HG03521 (cell line): ENCODE measurements around the gene ZNF710.
"Not testable (repeated sequence)": the region's sequence is repeated elsewhere in the genome, so short reads cannot be mapped to it uniquely, and the experiment has no call there.

Source experiments
- ATAC-seq: cut with Tn5 transposase; IDR thresholded peaks from one replicate; pipeline ENCODE4 v1.9.1; 2021; ENCODE audit warnings: mild to moderate bottlenecking, moderate library complexity; ENCODE audit not compliant: unreplicated experiment

Gene ZNF710

GRCh38 chr15:90101130-90101968 lies 100.2 kb downstream of the ZNF710 start:
- no peak for ATAC-seq

- ATAC-seq = peak; percentile 61
These were observed 101.1 kb downstream of the ZNF710 start, which contains the start of gene IDH2 for GRCh38 chr15:90101969-90102890. Gene IDH2, minus strand, starts transcription at chr15:90102468. Its CDS starts 78 bp downstream, at chr15:90102390.

- no peak for ATAC-seq
These were observed 102.7 kb downstream of the ZNF710 start for GRCh38 chr15:90103701-90104329.

GRCh38 chr15:90104551-90104950 lies 103.4 kb downstream of the ZNF710 start:
- no peak for ATAC-seq

GRCh38 chr15:90105521-90105920 lies 104.4 kb downstream of the ZNF710 start:
- ATAC-seq = no peak

GRCh38 chr15:90106522-90107117 lies 105.5 kb downstream of the ZNF710 start:
- no peak for ATAC-seq

GRCh38 chr15:90108038-90108437 lies 106.9 kb downstream of the ZNF710 start:
- ATAC-seq = not testable (repeated sequence)

- not testable (repeated sequence) for ATAC-seq
These were observed 108.1 kb downstream of the ZNF710 start for GRCh38 chr15:90109163-90109751.

GRCh38 chr15:90113166-90113565 lies 112.0 kb downstream of the ZNF710 start:
- ATAC-seq = no peak

GRCh38 chr15:90114451-90114901 lies 113.4 kb downstream of the ZNF710 start:
- ATAC-seq = no peak

- ATAC-seq = no peak
These were observed 114.7 kb downstream of the ZNF710 start for GRCh38 chr15:90115783-90116182.

- no peak for ATAC-seq
These were observed 118.2 kb downstream of the ZNF710 start for GRCh38 chr15:90119367-90119766.

- ATAC-seq = no peak
These were observed 120.0 kb downstream of the ZNF710 start for GRCh38 chr15:90121086-90121485.

GRCh38 chr15:90124507-90124906 lies 123.4 kb downstream of the ZNF710 start:
- no peak for ATAC-seq

- ATAC-seq = no peak
These were observed 124.9 kb downstream of the ZNF710 start for GRCh38 chr15:90126022-90126421.

- ATAC-seq = no peak
These were observed 125.7 kb downstream of the ZNF710 start for GRCh38 chr15:90126596-90127435.

- no peak for ATAC-seq
These were observed 129.2 kb downstream of the ZNF710 start for GRCh38 chr15:90130291-90130690.
